HepG2 (cell line): ENCODE measurements around the gene NUBP1. TPM values are rescaled to one million over a fixed set of nuclear protein-coding genes. Genes with fewer than 3 reads are reported as not detected.

Experiments
- ATRX ChIP-seq: sonication (generic); formaldehyde crosslinking; IDR thresholded peaks from 2 replicates; pipeline ENCODE4 v1.4.0; 2020; ENCODE audit warnings: missing genetic modification reagents, borderline replicate concordance
- GFI1 ChIP-seq: sonication (generic); formaldehyde crosslinking; IDR thresholded peaks from 2 replicates; pipeline ENCODE4 v1.5.0; 2020; ENCODE audit warnings: missing genetic modification reagents, mild to moderate bottlenecking, borderline replicate concordance
- KLF6 ChIP-seq: IDR thresholded peaks from 2 replicates; pipeline ENCODE4 v1.8.0; 2016; ENCODE audit warnings: missing biosample characterization, missing genetic modification reagents
- NR1H2 ChIP-seq: sonication (generic); formaldehyde crosslinking; IDR thresholded peaks from 2 replicates; pipeline ENCODE4 v1.8.1; 2022; ENCODE audit warnings: low read depth, missing genetic modification reagents, borderline replicate concordance
- SIX1 ChIP-seq: sonication (generic); formaldehyde crosslinking; IDR thresholded peaks from 2 replicates; pipeline ENCODE4 v1.4.0; 2020; ENCODE audit warnings: missing genetic modification reagents, borderline replicate concordance
- SKI ChIP-seq: fragments of 450-650 bp; IDR thresholded peaks from one replicate; pipeline ENCODE4 v1.6.1; 2018; ENCODE audit warnings: mild to moderate bottlenecking; ENCODE audit not compliant: partially characterized antibody
- THRA ChIP-seq: sonication (generic); formaldehyde crosslinking; IDR thresholded peaks from 2 replicates; pipeline ENCODE4 v1.4.0; 2020; ENCODE audit warnings: missing genetic modification reagents, borderline replicate concordance
- USF2 ChIP-seq, 2 experiments: sonication (generic) in 1 of 2; formaldehyde crosslinking in 1 of 2; IDR thresholded peaks; 2 replicates each; pipeline versions ENCODE4 v1.5.1 to v1.6.1; 2011 to 2020; ENCODE audit warnings: borderline replicate concordance in 1 of 2, low read depth in 1 of 2, low read length in 1 of 2, mild to moderate bottlenecking in 1 of 2, missing genetic modification reagents in 1 of 2, moderate library complexity in 1 of 2
- ZBTB10 ChIP-seq: sonication (generic); formaldehyde crosslinking; IDR thresholded peaks from 2 replicates; pipeline ENCODE4 v1.4.0; 2020; ENCODE audit warnings: missing genetic modification reagents, borderline replicate concordance
- ZFP37 ChIP-seq: sonication (generic); formaldehyde crosslinking; IDR thresholded peaks from 2 replicates; pipeline ENCODE4 v1.4.0; 2020; ENCODE audit warnings: missing genetic modification reagents, borderline replicate concordance
- ZFP62 ChIP-seq: sonication (generic); formaldehyde crosslinking; IDR thresholded peaks from 2 replicates; pipeline ENCODE4 v1.4.0; 2020; ENCODE audit warnings: missing genetic modification reagents
- ZNF235 ChIP-seq: sonication (generic); formaldehyde crosslinking; IDR thresholded peaks from 2 replicates; pipeline ENCODE4 v1.8.1; 2023; ENCODE audit warnings: mild to moderate bottlenecking, missing genetic modification reagents, borderline replicate concordance
- ZNF530 ChIP-seq: sonication (generic); formaldehyde crosslinking; IDR thresholded peaks from 2 replicates; pipeline ENCODE4 v1.5.0; 2020; ENCODE audit warnings: low read depth, mild to moderate bottlenecking, missing genetic modification reagents
- ZNF552 ChIP-seq: sonication (generic); formaldehyde crosslinking; IDR thresholded peaks from 2 replicates; pipeline ENCODE4 v1.9.0; 2022; ENCODE audit warnings: missing genetic modification reagents, mild to moderate bottlenecking, borderline replicate concordance
- ZNF567 ChIP-seq: sonication (generic); formaldehyde crosslinking; IDR thresholded peaks from 2 replicates; pipeline ENCODE4 v1.8.1; 2023; ENCODE audit warnings: mild to moderate bottlenecking, missing genetic modification reagents, borderline replicate concordance
- ZNF746 ChIP-seq: sonication (generic); formaldehyde crosslinking; IDR thresholded peaks from 2 replicates; pipeline ENCODE4 v1.8.0; 2022; ENCODE audit warnings: mild to moderate bottlenecking, missing genetic modification reagents
- polyA plus RNA-seq, 8 experiments: library from polyadenylated mRNA; depleted of rRNA in 3 of 8; stranded (reverse) in 7 of 8; unstranded in 1 of 8; fragments of >200 nt; fragmentation: Illumina TruSeq in 4 of 8; extraction: Trizol in 4 of 8; gene quantifications; 2 replicates each; pipeline versions ENCODE4 v1.2.1 to v1.2.3, GENCODE V29; 2011 to 2016; ENCODE audit warnings: low read depth in 4 of 8, missing spikeins in 1 of 8, mixed read lengths in 1 of 8; ENCODE audit not compliant: insufficient read depth in 1 of 8
- total RNA-seq, 5 experiments: library from RNA; depleted of rRNA; stranded (reverse); fragments of >200 nt; fragmentation: Illumina TruSeq; extraction: Trizol; gene quantifications; 2 replicates each; pipeline ENCODE4 v1.2.3, GENCODE V29; 2016; ENCODE audit warnings: low read depth in 1 of 5
- TF ChIP-seq, protein P1 (sequence below): IDR thresholded peaks from 2 replicates; pipeline ENCODE4 v1.6.1; 2016; ENCODE audit warnings: low read depth

The NUBP1 gene
- total and polyA plus RNA-seq, 2 of the 13 experiments (the other 11 are each of a cell fraction or from before 2014, with no cell fraction given), result 53.5 to 70.4 TPM

DNA sequence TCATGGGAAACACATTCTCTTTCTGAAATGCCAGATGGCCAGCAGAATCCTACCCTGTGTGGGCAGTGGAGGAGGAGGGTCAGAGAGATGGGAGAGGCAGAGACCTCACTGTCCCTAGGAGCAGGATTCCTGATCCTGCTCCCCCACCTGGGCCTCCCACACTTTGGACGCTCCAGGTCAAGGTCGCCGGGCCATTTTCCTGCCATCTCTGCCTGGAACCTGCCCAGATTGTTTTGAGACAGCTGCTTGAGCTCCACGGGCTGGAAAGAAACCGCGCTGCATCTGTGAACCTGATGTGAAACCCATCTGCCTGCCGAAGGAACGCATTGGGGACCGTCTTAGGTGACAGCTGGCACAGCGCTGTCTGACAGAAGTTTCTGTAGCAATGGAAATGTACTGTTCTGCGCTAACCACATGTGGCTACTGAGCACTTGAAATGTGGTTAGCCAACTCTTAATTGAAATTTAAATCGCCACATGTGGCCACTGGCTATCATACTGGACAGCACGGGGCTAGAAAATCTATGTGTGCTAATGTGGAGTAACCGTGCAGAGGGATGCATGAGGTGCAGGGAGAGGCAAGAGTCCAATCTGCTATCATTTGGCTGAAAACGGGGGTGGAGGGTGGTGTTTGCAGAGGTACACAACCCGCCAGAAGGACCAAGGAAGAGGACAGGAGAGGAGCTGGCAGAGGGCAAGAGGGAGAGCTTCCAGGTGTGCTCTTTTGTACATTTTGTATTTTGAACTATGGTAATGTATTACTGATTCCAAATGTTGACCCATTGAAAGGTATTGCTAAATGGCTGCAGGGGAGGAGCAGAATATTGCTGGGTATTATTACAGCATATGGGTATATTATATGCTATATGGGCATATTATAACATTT, 15.4 kb upstream of the NUBP1 start (continued):
- peak; percentile 82; the same call in 1 of the 2 replicates for TF ChIP-seq ZFP37 (CRISPR knock-in tag)
- TF ChIP-seq NR1H2 (CRISPR knock-in tag), result no peak
- no peak for TF ChIP-seq USF2 (IDR thresholded peaks at IDR 0.05; ENCODE audit: low read depth, low read length)
- TF ChIP-seq USF2 (CRISPR knock-in tag; IDR thresholded peaks at IDR 0.05; ENCODE audit: borderline replicate concordance), result no peak
- TF ChIP-seq ZNF530 (CRISPR knock-in tag), result no peak
- peak; percentile 85 for TF ChIP-seq GFI1 (CRISPR knock-in tag)
- no peak for TF ChIP-seq ZFP62 (CRISPR knock-in tag)
- TF ChIP-seq SKI, result peak; percentile 45
- no peak for TF ChIP-seq ZNF552 (CRISPR knock-in tag)
- peak; percentile 95 for TF ChIP-seq THRA (CRISPR knock-in tag)
- peak; percentile 45; the same call in 1 of the 2 replicates for TF ChIP-seq ZNF746 (CRISPR knock-in tag)
- TF ChIP-seq, protein P1, sequence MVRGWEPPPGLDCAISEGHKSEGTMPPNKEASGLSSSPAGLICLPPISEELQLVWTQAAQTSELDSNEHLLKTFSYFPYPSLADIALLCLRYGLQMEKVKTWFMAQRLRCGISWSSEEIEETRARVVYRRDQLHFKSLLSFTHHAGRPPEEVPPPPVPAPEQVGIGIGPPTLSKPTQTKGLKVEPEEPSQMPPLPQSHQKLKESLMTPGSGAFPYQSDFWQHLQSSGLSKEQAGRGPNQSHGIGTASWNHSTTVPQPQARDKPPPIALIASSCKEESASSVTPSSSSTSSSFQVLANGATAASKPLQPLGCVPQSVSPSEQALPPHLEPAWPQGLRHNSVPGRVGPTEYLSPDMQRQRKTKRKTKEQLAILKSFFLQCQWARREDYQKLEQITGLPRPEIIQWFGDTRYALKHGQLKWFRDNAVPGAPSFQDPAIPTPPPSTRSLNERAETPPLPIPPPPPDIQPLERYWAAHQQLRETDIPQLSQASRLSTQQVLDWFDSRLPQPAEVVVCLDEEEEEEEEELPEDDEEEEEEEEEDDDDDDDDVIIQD, result peak; percentile 86
- no peak for TF ChIP-seq SIX1
- TF ChIP-seq KLF6, result no peak
- no peak for TF ChIP-seq ATRX (CRISPR knock-in tag)
- peak; percentile 46; the same call in 1 of the 2 replicates for TF ChIP-seq ZNF567 (CRISPR knock-in tag)
- no peak for TF ChIP-seq ZBTB10 (CRISPR knock-in tag)
- no peak for TF ChIP-seq ZNF235 (CRISPR knock-in tag)
